NCI-H460 (cell line): ENCODE results near the gene ARID5A. TPM values are rescaled to one million over a fixed set of nuclear protein-coding genes. Genes with fewer than 3 reads are reported as not detected.

Source experiments
- DNase-seq: peaks from one replicate; pipeline ENCODE4 v3.0.0-alpha.2; 2016; ENCODE audit warnings: low read depth; ENCODE audit errors: extremely low read depth
- total RNA-seq: library from RNA; depleted of rRNA; stranded (reverse); fragments of >200 nt; shearing (Covaris generic); gene quantifications from 2 replicates; pipeline ENCODE4 v1.2.3, GENCODE V29; 2014

Gene ARID5A
- total RNA-seq, 1 experiment from 2014 or later: 0.99 TPM

GRCh38 chr2:96526101-96526591 lies 10.4 kb upstream of the ARID5A start:
- no peak for DNase-seq

GRCh38 chr2:96526615-96527285 lies 9.8 kb upstream of the ARID5A start:
- no peak for DNase-seq

- no peak for DNase-seq
These were observed 9.1 kb upstream of the ARID5A start for GRCh38 chr2:96527286-96528005.

DNA sequence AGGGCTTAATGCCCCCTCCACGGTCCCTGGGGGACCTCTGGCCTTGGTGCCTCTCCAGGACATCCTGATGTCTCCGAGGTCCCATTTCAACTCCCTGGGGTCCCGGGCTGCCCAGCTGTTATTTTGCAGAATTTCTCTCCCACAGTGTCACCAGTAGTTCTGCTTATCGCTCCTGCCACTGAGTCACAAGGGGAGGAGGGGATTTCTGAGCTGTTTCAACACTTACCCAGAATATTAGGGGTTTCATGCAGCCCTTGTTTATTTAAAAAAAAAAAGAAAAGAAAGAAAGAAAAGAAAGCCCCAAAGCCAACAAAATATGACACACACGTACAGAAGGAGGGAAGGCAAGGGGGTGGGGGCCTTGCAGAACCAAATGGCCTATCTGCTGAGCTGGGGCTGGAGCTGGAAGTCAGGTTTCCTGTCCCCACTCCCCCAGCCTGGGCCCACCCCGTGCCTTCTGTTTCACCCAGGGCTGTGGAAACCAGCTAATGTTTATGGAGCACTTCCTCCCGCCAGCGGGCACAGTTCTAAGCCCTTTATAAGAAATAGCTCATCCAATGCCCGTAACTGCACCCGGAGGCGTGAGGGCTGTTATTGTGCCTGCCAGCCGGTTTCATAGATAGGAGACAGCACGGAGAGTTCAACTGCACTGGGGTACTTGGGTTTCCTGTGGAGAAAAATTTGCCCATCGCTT lies 8.4 kb upstream of the ARID5A start:
- DNase-seq: no peak

GRCh38 chr2:96528700-96529375 lies 7.7 kb upstream of the ARID5A start:
- DNase-seq: no peak

- DNase-seq: no peak
These were observed 7.0 kb upstream of the ARID5A start for GRCh38 chr2:96529376-96530143.

- DNase-seq: no peak
These were observed 6.5 kb upstream of the ARID5A start for GRCh38 chr2:96530144-96530430.

- DNase-seq: no peak
These were observed 5.8 kb upstream of the ARID5A start for GRCh38 chr2:96530474-96531357.

DNA sequence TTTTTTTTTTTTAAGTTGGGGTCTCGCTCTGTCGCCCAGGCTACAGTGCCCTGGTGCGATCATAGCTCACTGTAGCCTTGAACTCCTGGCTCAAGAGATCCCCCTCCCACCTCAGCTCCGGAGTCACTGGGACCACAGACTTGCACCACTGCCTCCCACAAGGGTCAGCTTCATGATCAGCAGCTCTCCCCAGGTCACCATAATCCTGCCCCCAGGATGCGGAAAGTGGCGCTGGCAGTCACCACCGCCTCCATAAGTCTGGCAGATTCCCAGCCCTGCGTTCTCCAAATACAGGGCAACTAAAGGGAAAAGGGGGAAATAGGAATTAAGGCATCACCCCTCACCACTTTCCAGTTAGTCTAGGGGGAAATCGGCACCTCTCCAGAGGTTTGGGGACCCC lies 5.2 kb upstream of the ARID5A start:
- no peak for DNase-seq

DNA sequence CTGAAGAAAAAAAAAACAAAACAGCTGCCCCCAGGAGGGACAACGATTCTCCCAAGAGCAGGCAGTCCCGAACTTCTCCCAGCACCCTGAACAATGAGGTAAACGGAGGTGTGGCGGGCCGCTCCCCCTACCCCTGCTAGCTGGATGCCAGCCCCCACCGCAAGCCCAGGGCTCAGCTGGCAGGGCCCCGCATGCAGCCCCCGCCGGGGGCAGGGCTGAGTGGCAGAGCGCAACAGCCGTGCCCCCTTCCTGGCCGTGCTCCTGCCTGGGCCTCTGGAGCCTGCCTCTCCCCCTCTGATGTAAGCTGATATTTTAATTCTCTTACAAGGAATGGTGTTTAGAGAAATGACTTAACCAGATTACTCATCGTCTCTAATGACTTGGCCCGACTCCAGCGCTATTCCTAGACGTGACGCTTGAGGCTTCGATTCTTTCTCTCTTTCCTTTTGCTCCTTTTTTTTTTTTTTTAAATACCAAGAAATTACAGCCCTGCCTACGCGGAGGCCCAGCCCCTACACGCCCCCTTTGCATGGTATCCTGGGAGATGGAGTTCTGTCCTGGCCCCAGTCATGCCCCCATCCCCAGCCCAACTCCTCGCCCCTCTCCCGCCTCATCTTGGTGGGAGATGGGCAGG lies 4.6 kb upstream of the ARID5A start:
- peak; percentile 85 for DNase-seq

DNA sequence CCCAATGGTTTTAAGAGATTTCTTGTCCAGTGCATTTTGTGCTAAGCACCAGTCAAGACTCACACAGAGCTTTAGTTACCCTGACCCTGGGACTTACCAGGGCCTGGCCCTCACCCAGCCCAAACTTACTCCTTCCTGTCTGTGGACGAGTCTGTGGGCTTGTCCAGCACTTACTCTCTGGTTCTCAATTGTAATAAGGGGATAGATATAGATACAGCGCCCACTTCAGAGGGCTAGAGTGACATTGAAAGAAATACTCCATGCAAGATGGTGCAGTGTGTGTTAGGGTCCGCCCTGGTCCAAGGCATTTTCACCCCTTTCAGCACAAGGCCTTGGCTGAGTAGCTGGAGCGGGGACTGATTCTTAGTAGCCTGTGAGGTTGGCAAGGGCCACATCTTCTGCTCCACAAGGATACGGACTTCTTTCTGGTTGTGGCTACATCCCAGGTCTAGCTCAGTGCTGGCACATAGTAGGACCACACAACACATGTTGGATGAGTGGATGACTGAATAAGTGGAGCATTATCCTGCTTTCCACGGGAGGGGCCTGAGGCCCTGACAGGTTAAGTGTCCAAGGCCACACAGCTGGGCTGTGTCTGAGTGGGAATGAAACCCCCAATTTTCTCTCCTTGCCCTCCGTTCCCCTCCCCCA lies 3.8 kb upstream of the ARID5A start:
- DNase-seq: no peak

- DNase-seq: no peak
These were observed 3.1 kb upstream of the ARID5A start for GRCh38 chr2:96533292-96534073.

DNA sequence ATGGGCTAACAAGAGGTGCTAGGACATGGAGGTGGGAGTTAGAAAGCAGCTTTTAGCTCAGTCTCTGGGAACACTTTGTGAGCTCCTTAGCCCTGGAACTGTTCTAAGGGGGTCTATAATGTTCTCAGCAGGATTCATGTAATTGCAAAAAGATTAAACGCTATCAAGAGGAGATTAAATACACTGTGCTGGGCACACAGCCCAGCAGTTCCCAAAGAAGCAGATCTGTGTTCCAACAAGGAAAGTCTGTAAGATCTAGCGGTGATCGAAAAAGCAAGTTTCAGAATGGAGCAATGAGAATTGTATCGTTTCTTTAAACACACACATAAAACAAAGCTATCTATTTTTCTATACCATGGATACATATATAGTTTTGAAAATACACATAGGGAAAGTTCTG lies 2.4 kb upstream of the ARID5A start:
- DNase-seq: no peak

DNA sequence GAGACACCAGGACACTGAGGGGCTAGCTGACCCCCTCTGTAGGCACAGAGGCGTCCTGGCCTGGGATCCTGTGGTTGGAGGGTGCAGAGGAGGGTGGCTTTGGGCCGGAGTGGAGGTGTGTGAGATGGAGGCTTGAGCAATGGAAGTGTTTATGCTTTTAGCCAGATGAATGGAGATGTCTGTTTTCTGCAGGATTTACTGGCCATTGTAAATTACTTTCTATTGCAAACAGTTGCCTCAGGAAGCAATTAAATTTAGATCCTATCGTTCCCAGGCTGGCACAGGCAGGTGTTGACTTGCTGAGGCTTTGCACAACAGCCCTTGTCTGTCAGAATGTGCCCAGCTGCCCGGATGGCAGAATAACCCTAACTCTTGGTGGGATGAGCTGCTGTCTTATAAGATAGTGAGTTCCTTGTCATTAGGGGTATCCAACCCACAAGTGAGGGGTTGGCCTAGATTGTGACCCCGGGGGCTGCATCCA lies 1.8 kb upstream of the ARID5A start:
- no peak for DNase-seq

GRCh38 chr2:96535331-96535730 lies 1.2 kb upstream of the ARID5A start:
- no peak for DNase-seq

GRCh38 chr2:96537066-96537733 lies 648 bp downstream of the ARID5A start:
- no peak for DNase-seq
